GM21528 (cell line): ENCODE data around the gene PSMA3.

Experiments
- ATAC-seq: cut with Tn5 transposase; IDR thresholded peaks from one replicate; pipeline ENCODE4 v1.9.1; 2021; ENCODE audit warnings: mild to moderate bottlenecking, moderate library complexity; ENCODE audit not compliant: unreplicated experiment, low FRiP score

The PSMA3 gene

DNA sequence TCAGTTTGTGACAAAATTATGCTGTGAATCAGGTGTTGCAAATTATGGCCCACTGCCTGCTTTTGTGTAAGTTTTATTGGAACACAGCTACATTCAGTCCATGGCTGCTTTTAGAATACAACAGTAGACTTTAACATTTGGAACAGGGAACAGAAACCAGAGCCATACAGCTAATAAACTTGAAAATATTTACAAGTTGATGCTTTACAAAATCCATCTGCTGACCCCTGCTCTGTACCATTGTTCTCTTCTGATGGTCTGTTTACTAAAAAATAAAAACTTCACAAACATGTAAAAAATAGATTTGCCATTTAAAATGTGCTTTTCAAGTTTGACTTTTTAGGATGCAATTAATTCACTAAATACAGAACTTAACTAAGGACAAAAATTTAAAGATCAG is 20.8 kb downstream of the PSMA3 start:
- ATAC-seq, result no peak

DNA sequence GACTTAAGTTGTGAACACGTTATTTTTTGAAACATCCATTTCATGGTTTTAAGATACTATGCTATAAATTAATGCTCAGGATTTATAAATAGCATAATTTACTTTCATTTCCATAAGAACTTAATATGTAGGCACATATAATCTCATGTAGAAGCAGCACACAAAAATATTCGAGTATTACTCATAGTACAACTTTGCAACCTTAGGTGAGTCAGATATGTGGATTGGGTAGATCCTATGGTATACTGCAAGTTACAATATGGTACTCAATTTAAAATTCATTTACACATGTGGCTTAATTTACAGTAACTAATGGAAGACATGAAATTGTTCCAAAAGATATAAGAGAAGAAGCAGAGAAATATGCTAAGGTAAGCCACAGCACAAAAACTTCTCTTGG is 26.0 kb downstream of the PSMA3 start:
- no peak for ATAC-seq

DNA sequence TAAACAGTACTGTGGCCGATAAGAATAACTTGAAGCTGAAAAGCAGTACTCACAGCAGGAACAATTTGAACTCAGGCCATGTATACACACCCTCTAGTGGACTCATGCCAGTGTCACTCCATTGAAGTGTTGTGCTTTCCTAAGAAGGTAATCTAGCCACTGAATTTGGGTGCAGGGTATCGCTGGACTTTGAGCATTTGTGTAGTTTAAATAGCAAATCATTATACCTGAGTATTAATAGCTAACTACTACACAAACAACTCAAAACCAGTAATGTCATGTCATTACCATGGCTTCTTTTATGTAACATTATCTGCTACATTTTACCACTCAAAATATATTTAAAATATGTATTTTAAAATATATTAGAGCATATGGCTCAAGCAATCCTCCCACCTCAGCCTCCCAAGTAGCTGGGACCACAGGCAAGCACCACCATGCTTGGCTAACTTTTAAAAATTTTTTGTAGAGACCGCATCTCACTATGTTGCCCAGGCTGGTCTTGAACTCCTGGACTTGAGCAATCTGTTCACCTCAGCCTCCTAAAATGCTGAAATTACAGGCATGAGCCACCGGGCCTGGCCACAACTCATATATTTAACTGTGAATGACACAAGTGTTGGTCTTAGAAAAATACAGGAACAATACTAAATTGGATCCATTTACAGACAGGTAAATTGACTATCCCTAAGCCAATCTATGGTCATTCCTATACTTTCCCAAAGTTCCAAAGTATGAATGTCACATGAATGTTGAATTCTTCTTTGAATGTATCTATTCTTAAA is 28.1 kb downstream of the PSMA3 start:
- ATAC-seq, result no peak

DNA sequence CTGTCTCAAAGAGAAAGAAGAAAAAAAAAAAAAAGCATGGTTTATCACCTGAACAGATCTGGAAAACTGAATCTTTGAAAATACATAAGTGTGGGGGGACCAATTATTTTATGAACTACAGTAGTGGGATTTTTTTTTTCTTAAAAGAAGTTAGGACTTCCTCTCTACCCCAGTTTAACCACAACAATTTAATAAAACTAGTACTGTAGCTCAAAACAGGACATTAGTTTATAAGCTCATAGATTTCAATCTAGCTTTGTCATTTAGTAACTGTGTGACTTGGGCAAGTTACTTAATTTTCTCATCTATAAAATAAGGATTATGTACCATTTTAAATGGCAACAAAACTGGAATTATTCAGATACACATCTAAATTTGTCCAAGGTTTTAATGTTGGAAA is 30.2 kb downstream of the PSMA3 start:
- ATAC-seq, result no peak

DNA sequence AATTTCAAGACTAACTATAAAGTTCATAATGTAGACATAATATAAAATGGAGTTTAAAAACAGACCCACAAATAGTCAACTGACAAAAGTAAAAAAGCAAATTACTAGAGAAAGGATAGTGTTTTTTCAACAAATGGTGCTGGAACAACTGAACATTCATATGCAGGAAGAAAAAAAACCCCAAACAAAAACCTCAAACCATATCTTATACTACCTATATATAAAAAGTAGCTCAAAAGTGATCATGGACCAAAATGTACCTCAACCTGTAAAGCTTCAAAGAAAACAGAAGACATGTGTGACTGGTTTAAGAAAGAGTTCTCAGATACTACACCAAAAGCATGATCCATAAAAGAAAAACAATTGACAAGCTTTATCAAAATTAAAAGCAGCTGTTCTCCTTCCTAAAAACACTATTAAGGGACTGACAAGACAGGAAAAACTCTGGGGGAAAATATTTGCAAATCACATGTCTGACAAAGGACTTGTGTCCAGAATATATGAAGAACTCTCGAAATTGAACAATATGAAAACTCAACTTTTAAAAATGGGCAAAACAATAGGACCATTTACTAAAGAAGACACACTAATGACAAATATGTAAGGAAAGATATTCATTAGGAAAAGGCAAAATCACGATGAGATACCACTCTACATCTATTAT is 31.0 kb downstream of the PSMA3 start:
- no peak for ATAC-seq

DNA sequence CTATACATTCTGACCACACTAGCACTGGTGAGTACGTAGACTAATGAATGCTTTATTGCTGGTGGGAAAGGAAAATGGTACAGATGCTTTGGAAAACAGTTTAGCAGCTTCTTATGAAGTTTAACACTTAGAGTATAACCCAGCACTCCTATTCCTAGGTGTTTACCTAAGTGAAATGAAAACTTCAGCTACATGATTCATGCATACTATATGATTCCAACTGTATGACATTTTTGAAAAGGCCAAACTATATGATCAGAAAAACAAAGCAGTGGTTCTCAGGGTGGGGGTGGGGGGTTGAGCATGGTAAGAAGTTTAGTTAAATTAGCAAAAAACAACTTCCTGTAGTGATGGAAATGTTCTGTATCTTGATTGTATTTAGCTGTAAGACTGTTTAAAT is 31.6 kb downstream of the PSMA3 start:
- no peak for ATAC-seq

DNA sequence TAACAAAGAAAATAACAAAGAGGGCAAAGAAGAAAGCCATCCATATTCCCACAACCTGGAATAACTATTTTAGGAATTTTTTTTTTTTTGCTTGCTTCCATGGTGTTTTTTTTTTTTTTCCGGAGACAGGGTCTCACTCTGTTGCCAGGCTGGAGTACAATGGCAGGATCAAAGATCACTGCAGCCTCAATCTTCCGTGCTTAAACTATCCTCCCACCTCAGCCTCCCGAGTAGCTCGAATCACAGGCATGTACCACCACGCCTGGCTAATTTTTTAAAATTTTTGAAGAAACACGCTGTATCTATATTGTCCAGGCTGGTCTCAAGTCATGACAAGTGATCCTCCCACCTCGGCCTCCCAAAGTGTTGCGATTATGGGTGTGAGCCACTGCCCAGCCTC is 33.5 kb downstream of the PSMA3 start:
- ATAC-seq, result no peak

DNA sequence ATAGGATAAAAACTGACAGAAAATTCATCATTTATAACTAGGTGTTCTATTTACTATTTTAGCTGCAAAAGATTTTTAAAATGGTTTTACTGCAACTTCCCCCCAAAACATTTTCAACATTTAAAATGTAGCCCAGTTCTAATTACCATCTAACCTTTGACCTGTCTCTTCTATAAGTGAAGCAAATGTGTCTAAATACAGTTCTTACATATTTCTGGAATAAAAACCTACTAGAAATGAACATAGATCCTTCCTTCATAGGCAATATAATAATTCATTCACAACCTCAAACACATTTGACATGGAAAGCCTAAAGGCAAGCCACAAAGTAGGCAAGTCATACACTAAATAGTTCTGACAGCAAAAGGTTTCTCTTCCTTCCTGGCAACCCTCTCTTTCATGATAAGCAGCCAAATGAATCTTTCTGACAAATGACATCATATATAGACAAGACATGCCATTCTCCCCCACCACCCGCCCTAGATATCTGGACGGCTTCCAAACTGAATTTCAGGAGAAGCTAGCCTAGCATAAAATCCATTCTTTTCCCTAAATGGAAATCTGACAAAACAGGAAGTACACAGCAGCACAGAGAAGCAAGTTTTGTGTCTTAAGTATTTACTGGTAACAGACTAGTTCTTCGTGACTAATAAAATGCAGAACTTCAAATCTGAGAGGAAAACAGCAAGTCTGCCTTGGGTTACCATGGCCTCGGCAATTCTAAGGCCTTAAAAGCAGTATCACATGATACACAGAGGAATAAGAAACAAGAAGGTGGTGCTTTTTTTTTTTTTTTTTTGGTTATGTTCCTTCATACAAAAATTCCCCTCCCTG is 36.5 kb downstream of the PSMA3 start:
- no peak for ATAC-seq

DNA sequence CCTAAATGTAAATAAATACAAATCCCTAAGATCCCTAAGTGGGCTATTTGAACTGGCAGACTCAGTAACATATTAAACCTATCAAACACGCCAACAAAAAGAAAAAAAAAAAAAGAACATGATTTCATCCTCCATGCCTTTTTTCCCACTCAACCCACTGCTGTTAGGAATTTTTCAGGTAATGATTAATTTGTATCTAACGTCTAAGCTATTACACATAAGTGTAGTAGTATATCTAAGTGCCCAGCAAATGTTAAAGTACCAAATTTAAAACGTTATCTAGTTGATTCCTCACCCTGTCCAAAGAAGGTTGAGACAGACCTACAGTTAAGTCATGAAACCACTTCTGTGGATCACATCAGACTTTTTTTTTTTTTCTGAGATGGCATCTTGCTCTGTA is 37.3 kb downstream of the PSMA3 start:
- no peak for ATAC-seq

DNA sequence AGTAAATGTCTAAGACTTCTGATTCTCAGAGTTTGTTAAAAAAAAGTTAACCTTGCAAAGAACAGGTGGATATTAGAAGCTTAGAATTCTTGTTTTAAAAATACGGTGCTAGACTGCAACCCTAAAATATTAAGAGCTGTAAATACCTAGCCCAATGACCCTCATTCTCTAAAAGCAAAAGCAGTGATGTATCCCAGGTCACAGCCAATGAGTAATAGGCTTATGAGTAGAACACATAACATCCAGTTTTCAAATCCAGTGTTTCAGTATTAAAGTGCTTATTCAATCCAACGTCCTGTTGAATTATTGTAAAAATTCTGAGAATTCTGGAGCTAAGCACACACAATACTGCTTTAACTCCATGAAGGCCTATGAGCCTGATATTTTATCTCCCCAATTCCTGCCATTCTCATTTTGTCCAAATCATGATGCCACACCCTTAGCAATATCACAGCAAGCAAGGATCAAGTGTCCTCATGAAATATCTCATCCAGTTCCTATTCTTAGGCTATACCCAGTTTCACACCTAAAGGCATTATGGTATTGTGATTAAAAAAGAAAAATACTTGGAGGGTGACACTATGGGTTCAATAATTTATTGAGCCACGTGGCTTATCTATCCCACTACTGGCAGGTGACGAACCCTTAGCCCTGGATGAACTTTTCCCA is 38.4 kb downstream of the PSMA3 start:
- ATAC-seq, result no peak

DNA sequence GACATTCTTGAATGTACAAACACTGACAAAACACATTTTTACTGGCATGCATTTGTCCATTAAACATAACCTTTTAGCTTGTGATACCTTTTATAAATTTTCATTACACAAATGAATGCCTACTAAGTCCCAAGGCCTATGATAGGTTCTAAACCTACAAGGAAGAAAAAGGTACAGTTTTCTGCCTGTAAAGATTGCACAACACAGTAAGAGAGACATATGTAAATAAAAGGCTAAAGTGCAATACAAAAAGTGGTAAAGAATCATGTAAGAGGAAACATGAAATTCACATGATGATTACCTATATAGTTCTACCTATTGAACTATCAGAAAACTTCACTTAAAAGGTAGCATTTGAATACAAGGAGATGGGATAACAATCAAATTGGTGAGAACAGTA is 39.1 kb downstream of the PSMA3 start:
- no peak for ATAC-seq

DNA sequence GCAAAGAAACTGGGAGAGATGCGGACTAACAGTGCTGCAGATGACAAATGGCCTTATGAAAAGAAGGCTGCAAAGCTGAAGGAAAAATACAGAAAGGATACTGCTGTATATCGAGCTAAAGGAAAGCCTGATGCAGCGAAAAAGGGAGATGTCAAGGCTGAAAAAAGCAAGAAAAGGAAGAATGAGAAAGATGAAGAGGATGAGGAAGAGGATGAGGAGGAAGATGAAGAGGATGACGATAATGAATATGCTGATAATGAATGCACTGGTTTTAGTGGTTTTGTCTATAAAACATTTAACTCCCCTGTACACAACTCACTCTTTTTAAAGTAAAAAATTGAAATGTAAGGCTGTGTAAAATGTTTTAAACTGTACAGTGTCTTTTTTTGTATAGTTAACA is 40.5 kb downstream of the PSMA3 start:
- no peak for ATAC-seq

DNA sequence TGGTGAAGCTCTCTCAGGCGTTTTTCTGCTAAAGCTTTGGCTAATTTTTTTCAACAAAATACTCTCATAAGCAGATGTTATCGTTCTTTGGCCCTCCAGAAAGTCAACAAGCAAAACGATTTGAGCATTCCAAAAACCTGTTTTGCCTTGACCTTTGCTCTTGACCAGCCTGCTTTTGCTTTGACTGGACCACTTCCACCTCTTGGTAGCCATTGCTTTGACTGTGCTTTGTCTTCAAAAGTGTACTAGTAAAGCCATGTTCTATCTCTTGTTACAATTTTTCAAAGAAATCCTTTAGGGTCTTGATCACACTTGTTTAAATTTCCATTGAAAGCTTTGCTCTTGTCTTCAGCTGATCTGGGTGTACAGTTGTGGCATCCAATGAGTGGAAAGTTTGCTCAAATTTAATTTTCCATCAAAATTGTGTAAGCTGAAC is 43.0 kb downstream of the PSMA3 start:
- no peak for ATAC-seq

DNA sequence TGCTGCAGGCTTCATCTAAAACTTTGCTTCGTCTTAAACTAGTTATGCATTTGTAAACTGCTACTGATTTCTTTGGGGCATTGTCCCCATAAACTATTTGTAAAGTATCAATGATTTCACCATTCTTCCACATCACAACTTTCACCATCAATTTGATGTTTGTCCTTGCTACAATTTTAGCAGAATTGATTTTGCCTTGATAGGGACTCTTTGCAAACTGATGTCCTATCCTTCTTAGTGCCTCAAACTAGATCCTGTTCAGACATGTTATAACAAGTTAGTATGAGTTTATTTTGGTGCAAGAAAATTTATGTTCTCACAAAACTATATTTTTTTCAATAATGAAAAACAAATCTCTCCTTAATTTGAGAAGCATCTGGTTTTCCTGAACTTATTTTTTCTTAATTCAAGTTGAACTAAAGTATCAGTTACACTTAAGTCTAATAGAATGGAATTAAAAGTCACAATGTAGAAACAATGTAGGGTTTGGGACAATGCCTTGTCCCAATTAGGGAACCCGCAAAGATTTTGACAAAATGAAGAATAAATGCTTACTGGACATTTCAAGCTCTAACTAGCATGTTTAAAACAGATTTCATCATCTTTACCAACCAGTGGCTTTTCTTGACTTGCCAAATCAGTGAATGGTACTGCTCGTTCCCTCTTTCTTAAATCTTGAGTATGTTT is 43.6 kb downstream of the PSMA3 start:
- ATAC-seq, result no peak

DNA sequence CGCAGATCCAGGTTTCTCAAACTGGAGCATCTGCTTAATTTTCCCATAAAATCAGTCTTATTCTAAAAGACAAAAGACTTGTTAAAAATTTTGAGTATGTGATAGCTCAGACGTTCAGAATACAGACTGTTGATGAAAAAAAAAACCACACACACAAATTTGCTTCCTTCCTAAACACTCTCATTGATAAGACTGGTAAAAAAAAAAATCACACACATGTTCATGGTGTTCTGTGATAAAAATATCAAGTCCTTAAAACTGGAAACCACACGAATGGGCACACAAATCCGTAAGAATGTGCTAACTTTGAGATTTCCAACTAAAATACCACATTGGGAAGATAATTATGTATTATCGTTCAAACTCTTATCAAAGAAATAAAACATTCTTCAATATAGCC is 47.0 kb downstream of the PSMA3 start:
- no peak for ATAC-seq

DNA sequence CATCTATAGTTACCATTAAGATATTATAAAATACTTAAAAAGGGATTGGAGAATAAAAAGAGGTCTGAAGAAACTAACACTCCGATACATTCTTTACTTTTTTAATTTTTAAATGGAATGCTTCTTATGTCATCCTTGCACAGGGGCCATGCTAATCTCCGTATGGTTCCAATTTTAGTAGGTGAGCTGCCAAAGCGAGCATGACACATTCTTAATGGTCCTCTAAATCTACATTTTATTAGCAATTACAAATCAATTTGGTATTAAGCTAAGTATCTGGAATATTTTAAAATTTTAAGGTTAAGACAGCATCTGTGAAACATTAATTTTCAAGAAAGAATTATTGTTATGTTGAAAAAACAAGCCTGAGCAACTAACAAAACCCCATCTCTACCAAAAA is 47.5 kb downstream of the PSMA3 start:
- no peak for ATAC-seq

DNA sequence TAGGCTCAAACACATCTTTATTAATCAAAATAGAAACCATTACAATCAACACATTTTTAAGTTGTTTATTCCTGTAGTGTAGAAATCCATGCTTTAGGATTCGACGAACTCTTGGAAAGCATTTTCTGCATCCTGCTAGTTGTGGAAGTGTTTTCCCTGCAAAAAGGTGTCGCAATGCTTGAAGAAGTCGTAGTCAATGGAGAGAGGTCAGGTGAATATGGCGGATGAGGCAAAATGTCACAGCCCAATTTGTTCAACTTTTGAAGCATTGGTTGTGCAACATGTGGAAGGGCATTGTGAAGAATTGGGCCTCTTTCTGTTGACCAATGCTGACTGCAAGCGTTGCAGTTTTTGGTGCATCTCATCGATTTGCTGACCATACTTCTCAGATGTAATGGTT is 49.6 kb downstream of the PSMA3 start:
- no peak for ATAC-seq

DNA sequence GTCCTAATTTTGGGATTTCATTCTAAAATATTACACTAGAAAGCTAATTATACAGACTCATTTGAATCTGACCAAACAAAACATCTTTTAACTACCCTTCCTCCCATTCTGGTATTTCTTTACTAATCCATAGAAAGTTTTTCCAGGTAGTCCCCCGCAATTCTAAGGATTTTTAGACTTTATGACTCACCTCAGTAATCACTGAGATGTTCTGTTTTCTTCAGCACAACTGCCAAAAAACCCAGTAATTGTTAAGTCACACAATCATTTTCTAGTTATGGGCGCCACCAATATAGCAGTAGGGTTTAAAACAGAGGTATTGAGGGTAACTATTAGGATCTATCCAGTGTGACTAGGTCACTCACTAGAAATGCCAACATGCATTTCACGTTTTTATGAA is 52.1 kb downstream of the PSMA3 start:
- no peak for ATAC-seq

DNA sequence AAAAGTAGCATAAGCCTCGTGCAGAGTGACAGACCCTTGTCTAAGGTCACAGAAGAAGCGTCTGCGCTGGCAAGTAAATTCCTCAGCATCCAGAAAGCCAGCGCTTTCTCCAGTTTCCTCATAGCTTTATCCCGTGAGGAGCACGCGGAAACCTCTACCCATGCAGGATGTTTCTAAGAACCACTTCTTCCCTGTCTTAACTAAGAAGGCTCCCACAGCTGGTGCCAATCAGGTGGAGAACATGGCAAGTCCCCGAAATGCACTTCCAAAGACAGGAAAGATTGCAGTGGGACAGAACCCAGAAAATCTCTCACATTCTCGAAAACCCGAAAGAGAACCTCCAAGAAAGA is 52.7 kb downstream of the PSMA3 start:
- ATAC-seq, result peak; percentile 3

DNA sequence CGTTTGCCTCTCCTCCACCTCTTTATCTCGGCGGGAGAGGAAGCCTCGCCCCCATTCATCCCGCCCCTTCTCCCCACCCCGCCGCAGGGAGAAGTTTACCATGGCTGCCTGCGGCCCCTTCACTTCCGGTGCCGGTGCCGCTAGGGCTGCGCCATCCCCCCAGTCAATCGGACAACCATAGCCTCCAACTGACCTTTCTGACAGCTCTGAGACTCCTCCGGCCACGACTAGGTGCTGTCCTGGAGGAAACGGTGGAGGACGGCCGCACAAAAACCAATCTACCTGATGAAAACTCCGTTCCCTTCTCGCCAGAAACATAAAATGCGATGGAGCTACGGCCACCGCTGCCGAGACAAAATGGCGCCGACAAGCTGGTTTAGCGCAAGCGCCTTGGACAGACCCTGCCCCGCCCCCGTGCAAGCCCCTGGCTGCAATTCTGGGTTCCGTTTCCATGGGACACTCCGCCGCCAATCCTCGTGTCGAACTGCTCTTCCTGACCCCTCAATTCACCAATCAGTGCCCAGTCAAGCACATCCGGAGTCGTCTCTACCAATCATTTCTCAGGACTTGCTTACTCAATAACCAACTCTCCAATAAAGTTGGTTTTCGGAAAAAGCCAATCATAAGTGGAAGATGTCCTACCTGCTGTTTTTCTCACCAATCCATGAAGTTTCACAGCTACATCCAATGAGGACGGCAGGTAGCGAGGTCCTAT is 53.3 kb downstream of the PSMA3 start:
- ATAC-seq, result peak; percentile 88
